GM12878 (cell line): ENCODE data around the gene CREB5. TPM values are rescaled to one million over a fixed set of nuclear protein-coding genes. Genes with fewer than 3 reads are reported as not detected.

Experiments used
- ATAC-seq: fragments of 200-7000 bp; cut with Tn5 transposase; 3 replicates; pipeline ENCODE4 v1.9.1; 2020; ENCODE audit warnings: mild to moderate bottlenecking, moderate library complexity
- BruUV-seq: library from RNA; stranded (reverse); fragments of 400-500 nt; replicated peaks from 2 replicates; lab custom pipeline; 2021; lab: Mats Ljungman, UMichigan
- CTCF ChIA-PET: fragments of 300-600 bp; sonication (Branson Sonifier 250); formaldehyde crosslinking; extraction: SDS; loops from one replicate; lab custom pipeline; 2021; ENCODE audit warnings: inconsistent platforms; lab: Yijun Ruan, JAX
- POLR2A ChIA-PET: fragments of 350-600 bp; formaldehyde crosslinking; extraction: SDS; loops from one replicate; lab custom pipeline; 2021; ENCODE audit warnings: inconsistent platforms; lab: Charles Lee
- RAD21 ChIA-PET: fragments of 300-600 bp; sonication (Branson Sonifier 250); formaldehyde crosslinking; loops from one replicate; lab custom pipeline; 2023; ENCODE audit warnings: antibody characterized with exemption; ENCODE audit not compliant: unreplicated experiment; lab: Charles Lee
- SMC1A ChIA-PET: fragments of 300-600 bp; sonication (Branson Sonifier 250); formaldehyde crosslinking; loops from one replicate; lab custom pipeline; 2023; ENCODE audit not compliant: unreplicated experiment, uncharacterized antibody; lab: Charles Lee
- DNase-seq: peaks from one replicate; pipeline ENCODE4 v3.0.0-alpha.2; 2011; ENCODE audit warnings: low read depth, low spot score
- FAIRE-seq: peaks from 3 replicates; lab custom pipeline; 2011; peaks lifted over from hg19 to GRCh38; lab: Jason Lieb, UNC
- H2AFZ ChIP-seq: 2 replicates; pipeline ENCODE4 v1.6.0; 2011; ENCODE audit warnings: low read depth, low read length, control low read depth; ENCODE audit not compliant: control insufficient read depth
- H3K27ac ChIP-seq: 2 replicates; pipeline ENCODE4 v1.5.1; 2011; ENCODE audit warnings: control low read depth; ENCODE audit not compliant: control insufficient read depth, insufficient read depth
- H3K27me3 ChIP-seq, 2 experiments: replicated peaks in 1 of 2; 2 replicates each; pipeline versions ENCODE4 v1.6.0 to v1.6.1; 2011; ENCODE audit warnings: low read length in 1 of 2; ENCODE audit not compliant: control insufficient read depth in 2 of 2, insufficient read depth in 2 of 2
- H3K36me3 ChIP-seq, 2 experiments: 2 replicates each; pipeline ENCODE4 v1.5.1; 2011; ENCODE audit warnings: low read length in 1 of 2; ENCODE audit not compliant: control insufficient read depth in 2 of 2, insufficient read depth in 2 of 2
- H3K4me1 ChIP-seq: 2 replicates; pipeline ENCODE4 v1.6.1; 2011; ENCODE audit warnings: mild to moderate bottlenecking, low read length, moderate library complexity, mixed read lengths; ENCODE audit not compliant: control insufficient read depth, insufficient read depth
- H3K4me2 ChIP-seq: 2 replicates; pipeline ENCODE4 v1.6.0; 2011; ENCODE audit warnings: control low read depth; ENCODE audit not compliant: control insufficient read depth, insufficient read depth
- H3K4me3 ChIP-seq: fragments of 200-600 bp; sonication (generic); 2 replicates; pipeline ENCODE4 v1.5.1; 2016
- H3K79me2 ChIP-seq: 2 replicates; pipeline ENCODE4 v1.6.0; 2011; ENCODE audit warnings: low read length; ENCODE audit not compliant: control insufficient read depth, insufficient read depth
- H3K9ac ChIP-seq: 2 replicates; pipeline ENCODE4 v1.8.0; 2011; ENCODE audit warnings: low read length, control low read depth, mixed read lengths; ENCODE audit not compliant: control insufficient read depth, insufficient read depth
- H3K9me3 ChIP-seq: replicated peaks from 3 replicates; pipeline ENCODE4 v1.5.1; 2011; ENCODE audit warnings: mild to moderate bottlenecking, low read length; ENCODE audit not compliant: control insufficient read depth, insufficient read depth
- H4K20me1 ChIP-seq: 2 replicates; pipeline ENCODE4 v1.6.0; 2011; ENCODE audit not compliant: control insufficient read depth, insufficient read depth
- HDGF ChIP-seq: fragments of 450-650 bp; IDR thresholded peaks from 2 replicates; pipeline ENCODE4 v1.6.1; 2016; ENCODE audit warnings: antibody characterized with exemption
- KDM1A ChIP-seq: fragments of 200-600 bp; sonication (generic); IDR thresholded peaks from 2 replicates; pipeline ENCODE4 v1.6.1; 2016; ENCODE audit warnings: borderline replicate concordance
- WGBS: methylation state at CpG from one replicate; pipeline ENCODE4 v1.1.6; 2016; ENCODE audit warnings: low lambda C conversion rate; ENCODE audit not compliant: insufficient replicate concordance, insufficient coverage; ENCODE audit errors: missing lambda C conversion rate; 5-methylcytosine and 5-hydroxymethylcytosine counted together
- in situ Hi-C: fragments of 300-500 bp; cut with MboI; formaldehyde crosslinking; loops from 9 replicates; pipeline ENCODE4 v1.14.3; 2018; ENCODE audit warnings: mixed read lengths
- intact Hi-C: fragments of 100-400 bp; cut with micrococcal nuclease; formaldehyde crosslinking; loops from one replicate; pipeline ENCODE4 v1.14.2; 2022; ENCODE audit not compliant: unreplicated experiment
- polyA plus RNA-seq, 11 experiments: library from polyadenylated mRNA; depleted of rRNA in 4 of 11; unstranded in 6 of 11; stranded (reverse) in 5 of 11; fragments of >200 nt; fragmentation: Nextera tagmentation in 4 of 11; fragmentation: Illumina TruSeq in 1 of 11; extraction: Ambion mirVana in 4 of 11; extraction: Trizol in 1 of 11; gene quantifications; 1 replicate in 1 of 11; 2 replicates in 10 of 11; pipeline versions ENCODE4 v1.2.1 to v1.2.3, GENCODE V29; 2011 to 2016; ENCODE audit warnings: inconsistent platforms in 2 of 11, missing spikeins in 2 of 11, low read depth in 1 of 11
- total RNA-seq, 4 experiments: library from RNA; depleted of rRNA in 3 of 4; stranded (reverse); fragments of >200 nt in 3 of 4; fragmentation: Illumina TruSeq in 1 of 4; extraction: Trizol in 1 of 4; gene quantifications; 2 replicates each; pipeline versions ENCODE4 v1.2.1 to v1.2.3, GENCODE V29; 2013 to 2021
- TF ChIP-seq, protein P1 (sequence below): fragments of 450-650 bp; conservative IDR thresholded peaks from 2 replicates; pipeline ENCODE4 v1.6.1; 2017; ENCODE audit warnings: mild to moderate bottlenecking, moderate library complexity
- TF ChIP-seq, protein P2 (sequence below): IDR thresholded peaks from 2 replicates; pipeline ENCODE4 v1.6.1; 2011; ENCODE audit warnings: mild to moderate bottlenecking, low read depth, low read length, moderate library complexity; ENCODE audit not compliant: insufficient replicate concordance

CREB5 gene
- total and polyA plus RNA-seq, 10 of the 15 experiments (the other 5 are each of a cell fraction or from before 2014, with no cell fraction given) = 12.9 to 74.1 (median 53.0) TPM

DNA sequence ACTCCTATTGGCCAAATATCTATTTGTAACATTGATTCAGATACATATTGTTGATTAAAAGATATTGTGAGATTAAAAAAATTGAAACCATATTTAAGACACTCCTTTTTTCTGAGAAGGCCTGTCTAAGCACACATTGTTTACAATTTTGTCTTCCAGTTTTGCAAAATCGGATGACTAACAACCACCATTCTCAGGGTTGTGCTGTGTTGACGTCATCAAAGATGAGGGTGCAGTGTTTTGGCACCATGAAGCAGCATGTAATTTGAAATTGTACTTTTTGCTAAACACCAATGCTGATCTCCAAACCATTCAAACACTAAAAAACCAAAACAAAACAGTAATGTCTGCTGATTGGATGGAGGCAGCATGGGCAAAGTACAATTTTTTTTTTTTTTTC, 7.4 kb downstream of the CREB5 start:
- DNase-seq (no peak), ATAC-seq (no peak), FAIRE-seq (no peak)
- ChIA-PET SMC1A (interaction anchor here (4.3 kb wide), 1 partner anchor 60 kb away, joined by 51 read pairs; no protein-coding TSS in a partner anchor), POLR2A (interaction anchor here (1.4 to 1.7 kb wide), 2 partner anchors 10 to 16 kb away, joined by 3 to 4 read pairs; no protein-coding TSS in a partner anchor), CTCF (no interaction called here), RAD21 (no interaction called here)
- H3K27ac ChIP-seq = no peak overlapping the region
- intact Hi-C loops (no loop called here), in situ Hi-C loops (no loop called here)
- H3K4me2 ChIP-seq = no peak overlapping the region
- TF ChIP-seq, protein P1, sequence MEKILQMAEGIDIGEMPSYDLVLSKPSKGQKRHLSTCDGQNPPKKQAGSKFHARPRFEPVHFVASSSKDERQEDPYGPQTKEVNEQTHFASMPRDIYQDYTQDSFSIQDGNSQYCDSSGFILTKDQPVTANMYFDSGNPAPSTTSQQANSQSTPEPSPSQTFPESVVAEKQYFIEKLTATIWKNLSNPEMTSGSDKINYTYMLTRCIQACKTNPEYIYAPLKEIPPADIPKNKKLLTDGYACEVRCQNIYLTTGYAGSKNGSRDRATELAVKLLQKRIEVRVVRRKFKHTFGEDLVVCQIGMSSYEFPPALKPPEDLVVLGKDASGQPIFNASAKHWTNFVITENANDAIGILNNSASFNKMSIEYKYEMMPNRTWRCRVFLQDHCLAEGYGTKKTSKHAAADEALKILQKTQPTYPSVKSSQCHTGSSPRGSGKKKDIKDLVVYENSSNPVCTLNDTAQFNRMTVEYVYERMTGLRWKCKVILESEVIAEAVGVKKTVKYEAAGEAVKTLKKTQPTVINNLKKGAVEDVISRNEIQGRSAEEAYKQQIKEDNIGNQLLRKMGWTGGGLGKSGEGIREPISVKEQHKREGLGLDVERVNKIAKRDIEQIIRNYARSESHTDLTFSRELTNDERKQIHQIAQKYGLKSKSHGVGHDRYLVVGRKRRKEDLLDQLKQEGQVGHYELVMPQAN = no peak
- TF ChIP-seq HDGF (no peak), KDM1A (no peak)
- TF ChIP-seq, protein P2, sequence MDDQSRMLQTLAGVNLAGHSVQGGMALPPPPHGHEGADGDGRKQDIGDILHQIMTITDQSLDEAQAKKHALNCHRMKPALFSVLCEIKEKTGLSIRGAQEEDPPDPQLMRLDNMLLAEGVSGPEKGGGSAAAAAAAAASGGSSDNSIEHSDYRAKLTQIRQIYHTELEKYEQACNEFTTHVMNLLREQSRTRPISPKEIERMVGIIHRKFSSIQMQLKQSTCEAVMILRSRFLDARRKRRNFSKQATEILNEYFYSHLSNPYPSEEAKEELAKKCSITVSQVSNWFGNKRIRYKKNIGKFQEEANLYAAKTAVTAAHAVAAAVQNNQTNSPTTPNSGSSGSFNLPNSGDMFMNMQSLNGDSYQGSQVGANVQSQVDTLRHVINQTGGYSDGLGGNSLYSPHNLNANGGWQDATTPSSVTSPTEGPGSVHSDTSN = no peak
- no peak overlapping the region for H3K9ac ChIP-seq
- H3K4me1 ChIP-seq = no peaks in the 10 kb centered on the region
- 91% methylated on average over 2 of the region's 2 CpGs for WGBS
- no peaks in the 10 kb centered on the region; a peak in 1 of 4 replicates for H3K36me3 ChIP-seq
- no peaks in the 10 kb centered on the region for H3K79me2 ChIP-seq
- H4K20me1 ChIP-seq = no peaks in the 10 kb centered on the region
- BruUV-seq = no TSS peak
- H3K4me3 ChIP-seq = no peak overlapping the region
- H3K9me3 ChIP-seq = no peaks in the 10 kb centered on the region
- H3K27me3 ChIP-seq = no peaks in the 10 kb centered on the region
- no peak overlapping the region for H2AFZ ChIP-seq
